ENCODE results near the gene RAD51B. TPM values are rescaled to one million over a fixed set of nuclear protein-coding genes. Genes with fewer than 3 reads are reported as not detected.

Gene RAD51B
- polyA plus RNA-seq, 3 donors, result 3.6 to 11.6 (median 9.4) TPM

DNA sequence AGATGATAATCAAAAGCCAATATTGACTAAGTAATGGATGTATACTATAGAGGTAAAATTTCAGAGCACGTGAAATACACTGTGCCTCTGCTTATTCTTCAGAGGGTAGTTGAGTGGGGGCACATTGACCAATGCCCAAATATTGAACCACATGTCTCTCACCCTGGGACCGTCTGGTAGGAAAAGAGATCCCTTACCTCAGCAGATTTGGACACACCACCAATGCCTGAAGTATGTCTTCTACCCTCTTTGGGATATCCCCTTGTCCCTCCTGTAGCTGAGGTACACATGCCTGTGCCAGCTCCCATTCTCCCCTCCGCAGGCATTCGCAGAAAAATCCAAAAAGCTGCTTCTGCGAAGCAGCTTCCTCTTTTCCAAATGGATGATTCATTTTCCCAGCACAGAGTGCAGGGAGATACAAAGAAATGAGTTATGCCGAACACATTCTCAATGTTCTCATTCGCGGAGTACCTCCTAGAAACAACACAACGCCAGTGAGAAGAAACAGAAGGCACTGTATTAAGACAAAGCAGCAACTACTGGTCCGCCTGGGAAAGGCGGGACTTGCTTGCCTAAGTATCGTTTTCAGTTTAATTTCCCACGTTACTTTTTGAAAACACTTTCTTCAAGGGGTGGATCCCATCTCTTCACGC lies 3.9 kb upstream of the RAD51B start:
- Histone ChIP-seq H3K9me3 (replicated peaks in 1 of 2; ENCODE audit: control insufficient read depth in 1 of 2, insufficient read depth in 1 of 2, low read length in 2 of 2) (no peaks in the 10 kb centered on the region), H3K9ac (ENCODE audit: insufficient read depth, low read length, poor library complexity, severe bottlenecking) (peak overlapping the region; percentile 81), H3K27ac (ENCODE audit: low read depth in 1 of 2, low read length in 2 of 2) (peak overlapping the region; percentile 74 to 90), H3K79me2 (ENCODE audit: insufficient read depth, low read length) (peaks cover 33% of the 10 kb centered on the region), H3K4me1 (ENCODE audit: control insufficient read depth in 1 of 2, insufficient read depth in 2 of 2, low read length in 2 of 2) (peaks cover 51 to 59% of the 10 kb centered on the region in 2 donors), H3K4me2 (replicated peaks; ENCODE audit: extremely low read depth, low read length, poor library complexity, severe bottlenecking) (peak overlapping the region; percentile 86), H3K36me3 (replicated peaks in 1 of 2; ENCODE audit: control insufficient read depth in 1 of 2, insufficient read depth in 2 of 2, low read length in 2 of 2) (peaks cover 5 to 19% of the 10 kb centered on the region in 2 donors), H4K20me1 (ENCODE audit: insufficient read depth, low read length) (peaks cover 5% of the 10 kb centered on the region), H3K4me3 (replicated peaks in 1 of 3; ENCODE audit: low read depth in 2 of 3, low read length in 3 of 3) (peak overlapping the region; percentile 81 to 89 (median 81)), H2AFZ (ENCODE audit: insufficient read depth, low read depth, low read length, poor library complexity, severe bottlenecking) (peak overlapping the region; percentile 89), H3K27me3 (ENCODE audit: control insufficient read depth in 2 of 2, insufficient read depth in 2 of 2, low read length in 2 of 2) (no peaks in the 10 kb centered on the region)
- DNase-seq, result peak; percentile 30 to 68 (median 32)
- Mint-ChIP-seq H3K4me3 (peak overlapping the region; percentile 88 to 95), H3K4me1 (peaks cover 59% of the 10 kb centered on the region), H3K27me3 (ENCODE audit: low read depth in 3 of 3) (no peaks in the 10 kb centered on the region), H3K27ac (peak overlapping the region; percentile 91 to 97 (median 95)), H3K9me3 (peaks cover 0 to 2% (median 0%) of the 10 kb centered on the region in 7 donors), H3K36me3 (peaks cover 14 to 17% of the 10 kb centered on the region in 2 donors)
- 27% methylated on average over 6 of the region's 14 CpGs for WGBS (ENCODE audit: insufficient coverage)
- intact Hi-C loops (cut with micrococcal nuclease), result loop anchor here in 1 of 2 donors (5.0 to 10.0 kb wide), 2 partner anchors 118 to 399 kb away; partner anchors contain the start of gene RDH11
- TF ChIP-seq, protein P1, sequence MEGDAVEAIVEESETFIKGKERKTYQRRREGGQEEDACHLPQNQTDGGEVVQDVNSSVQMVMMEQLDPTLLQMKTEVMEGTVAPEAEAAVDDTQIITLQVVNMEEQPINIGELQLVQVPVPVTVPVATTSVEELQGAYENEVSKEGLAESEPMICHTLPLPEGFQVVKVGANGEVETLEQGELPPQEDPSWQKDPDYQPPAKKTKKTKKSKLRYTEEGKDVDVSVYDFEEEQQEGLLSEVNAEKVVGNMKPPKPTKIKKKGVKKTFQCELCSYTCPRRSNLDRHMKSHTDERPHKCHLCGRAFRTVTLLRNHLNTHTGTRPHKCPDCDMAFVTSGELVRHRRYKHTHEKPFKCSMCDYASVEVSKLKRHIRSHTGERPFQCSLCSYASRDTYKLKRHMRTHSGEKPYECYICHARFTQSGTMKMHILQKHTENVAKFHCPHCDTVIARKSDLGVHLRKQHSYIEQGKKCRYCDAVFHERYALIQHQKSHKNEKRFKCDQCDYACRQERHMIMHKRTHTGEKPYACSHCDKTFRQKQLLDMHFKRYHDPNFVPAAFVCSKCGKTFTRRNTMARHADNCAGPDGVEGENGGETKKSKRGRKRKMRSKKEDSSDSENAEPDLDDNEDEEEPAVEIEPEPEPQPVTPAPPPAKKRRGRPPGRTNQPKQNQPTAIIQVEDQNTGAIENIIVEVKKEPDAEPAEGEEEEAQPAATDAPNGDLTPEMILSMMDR (IDR thresholded peaks at IDR 0.05), result no peak

DNA sequence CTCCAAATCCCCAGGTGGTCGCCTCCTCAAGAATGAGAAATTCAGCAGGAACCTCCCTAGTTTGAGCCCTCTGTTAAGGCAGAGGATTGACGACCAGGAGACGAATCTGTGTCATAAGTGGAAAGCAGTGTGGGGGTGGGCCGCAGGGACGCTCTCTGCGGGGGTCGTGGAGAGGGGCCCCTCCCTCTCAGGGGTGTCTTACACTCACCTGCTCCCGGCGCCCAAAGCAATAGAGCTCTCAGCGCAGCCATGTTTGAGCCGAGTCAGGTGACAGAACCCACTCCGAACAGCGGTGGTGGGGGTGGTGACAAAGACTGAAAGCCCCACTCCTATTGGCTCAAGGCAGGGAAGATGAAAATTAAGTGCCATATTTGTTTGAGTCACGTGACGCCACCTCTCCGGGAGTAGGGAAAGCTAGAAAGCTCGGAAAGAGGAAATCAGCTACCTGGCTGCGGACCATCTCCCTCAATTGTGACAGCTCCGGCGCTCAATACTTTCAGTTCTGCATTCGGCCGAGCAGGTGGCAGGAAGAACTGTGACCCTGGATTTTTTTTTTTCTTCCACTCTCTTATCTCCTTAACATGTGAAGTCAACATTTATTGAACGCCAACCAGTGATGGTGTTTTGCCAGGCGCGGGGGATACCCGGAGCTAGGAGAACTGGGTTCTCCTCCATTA lies 3.1 kb upstream of the RAD51B start, which contains the start of gene ZFYVE26:
ZFYVE26 (minus strand) TSS at position 265 of the 677 bp plus-strand sequence. CDS start 627 bp downstream, outside the sequence.
- peaks cover 8 to 10% of the 10 kb centered on the region in 2 donors for H3K36me3 Mint-ChIP-seq
- H3K27me3 Mint-ChIP-seq (ENCODE audit: low read depth in 3 of 3), result no peaks in the 10 kb centered on the region
- H3K4me3 ChIP-seq (replicated peaks in 1 of 3; ENCODE audit: low read depth in 2 of 3, low read length in 3 of 3), result peak within 1 kb of the TSS; percentile 81 to 89 (median 81)
- peak within 1 kb of the TSS; percentile 81 for H3K9ac ChIP-seq (ENCODE audit: insufficient read depth, low read length, poor library complexity, severe bottlenecking)
- H3K4me3 Mint-ChIP-seq, result peak within 1 kb of the TSS; percentile 88 to 95
- peaks cover 2 to 12% of the 10 kb centered on the region in 2 donors for H3K36me3 ChIP-seq (replicated peaks in 1 of 2; ENCODE audit: control insufficient read depth in 1 of 2, insufficient read depth in 2 of 2, low read length in 2 of 2)
- 0% methylated on average over 17 of the region's 26 CpGs for WGBS (ENCODE audit: insufficient coverage)
- peaks cover 0 to 2% (median 0%) of the 10 kb centered on the region in 7 donors for H3K9me3 Mint-ChIP-seq
- no peaks in the 10 kb centered on the region for H3K27me3 ChIP-seq (ENCODE audit: control insufficient read depth in 2 of 2, insufficient read depth in 2 of 2, low read length in 2 of 2)
- peaks cover 66% of the 10 kb centered on the region for H3K4me1 Mint-ChIP-seq
- peaks cover 59 to 65% of the 10 kb centered on the region in 2 donors for H3K4me1 ChIP-seq (ENCODE audit: control insufficient read depth in 1 of 2, insufficient read depth in 2 of 2, low read length in 2 of 2)
- peak within 1 kb of the TSS; percentile 89 for H2AFZ ChIP-seq (ENCODE audit: insufficient read depth, low read depth, low read length, poor library complexity, severe bottlenecking)
- TF ChIP-seq, protein P1 (IDR thresholded peaks at IDR 0.05), result no peak
- H3K79me2 ChIP-seq (ENCODE audit: insufficient read depth, low read length), result peaks cover 33% of the 10 kb centered on the region
- peak within 1 kb of the TSS; percentile 86 for H3K4me2 ChIP-seq (replicated peaks; ENCODE audit: extremely low read depth, low read length, poor library complexity, severe bottlenecking)
- H3K9me3 ChIP-seq (replicated peaks in 1 of 2; ENCODE audit: control insufficient read depth in 1 of 2, insufficient read depth in 1 of 2, low read length in 2 of 2), result no peaks in the 10 kb centered on the region
- H3K27ac Mint-ChIP-seq, result peak within 1 kb of the TSS; percentile 93 to 97 (median 95)
- DNase-seq, result peak; percentile 78 to 96 (median 93)
- intact Hi-C loops (cut with micrococcal nuclease), result loop anchor here in 1 of 2 donors (5.0 to 10.0 kb wide), 2 partner anchors 119 to 398 kb away; partner anchors contain the start of gene RDH11
- H3K27ac ChIP-seq (ENCODE audit: low read depth in 1 of 2, low read length in 2 of 2), result peak within 1 kb of the TSS; percentile 74 to 90
- peaks cover 5% of the 10 kb centered on the region for H4K20me1 ChIP-seq (ENCODE audit: insufficient read depth, low read length)
